Endothelial cell (in vitro differentiated cells): ENCODE results near the gene BBS2. TPM values are rescaled to one million over a fixed set of nuclear protein-coding genes. Genes with fewer than 3 reads are reported as not detected.

Source experiments
- DNase-seq: peaks from one replicate; pipeline ENCODE4 v3.0.0; 2021; ENCODE audit warnings: low spot score
- H3K27ac Mint-ChIP-seq: one replicate; pipeline ENCODE4 v1.8.0; 2021; ENCODE audit warnings: mixed read lengths, inconsistent platforms; ENCODE audit not compliant: unreplicated experiment
- H3K27me3 Mint-ChIP-seq: one replicate; pipeline ENCODE4 v1.8.0; 2021; ENCODE audit warnings: mild to moderate bottlenecking, moderate library complexity, mixed read lengths, inconsistent platforms; ENCODE audit not compliant: unreplicated experiment
- H3K36me3 Mint-ChIP-seq: one replicate; pipeline ENCODE4 v1.8.0; 2021; ENCODE audit warnings: mild to moderate bottlenecking, low read depth, mixed read lengths, inconsistent platforms; ENCODE audit not compliant: unreplicated experiment
- H3K4me1 Mint-ChIP-seq: one replicate; pipeline ENCODE4 v1.8.0; 2021; ENCODE audit warnings: mild to moderate bottlenecking, mixed read lengths, inconsistent platforms; ENCODE audit not compliant: unreplicated experiment
- H3K4me3 Mint-ChIP-seq: one replicate; pipeline ENCODE4 v1.8.0; 2021; ENCODE audit warnings: mild to moderate bottlenecking, mixed read lengths, inconsistent platforms; ENCODE audit not compliant: unreplicated experiment
- H3K9me3 Mint-ChIP-seq: one replicate; pipeline ENCODE4 v1.8.0; 2021; ENCODE audit warnings: mixed read lengths, inconsistent platforms; ENCODE audit not compliant: unreplicated experiment
- CTCF ChIP-seq: fragments of 200-600 bp; sonication (generic); IDR thresholded peaks from one replicate; pipeline ENCODE4 v1.5.0; 2021; ENCODE audit warnings: antibody characterized with exemption; ENCODE audit not compliant: unreplicated experiment
- total RNA-seq: library from RNA; stranded (reverse); fragmentation: NEBNext Ultra II Directional; extraction: Animal tissue kit (Norgen Biotek cat#: 25700); gene quantifications from one replicate; pipeline ENCODE4 v1.2.1, GENCODE V29; 2021; ENCODE audit not compliant: unreplicated experiment

BBS2 gene
- total RNA-seq, 1 donor from 2014 or later, result 37.5 TPM

- H3K4me3 Mint-ChIP-seq, result no peak overlapping the region
- H3K27ac Mint-ChIP-seq, result no peak overlapping the region
- no peak for TF ChIP-seq CTCF
- H3K4me1 Mint-ChIP-seq, result peaks cover 7% of the 10 kb centered on the region
- DNase-seq, result no peak
- H3K36me3 Mint-ChIP-seq, result no peaks in the 10 kb centered on the region
- peaks cover 7% of the 10 kb centered on the region for H3K27me3 Mint-ChIP-seq
- H3K9me3 Mint-ChIP-seq, result no peaks in the 10 kb centered on the region
Measured at GRCh38 chr16:56549744-56550385, 30.0 kb upstream of the BBS2 start.

- no peak for TF ChIP-seq CTCF
- no peaks in the 10 kb centered on the region for H3K9me3 Mint-ChIP-seq
- H3K4me3 Mint-ChIP-seq, result no peak overlapping the region
- no peaks in the 10 kb centered on the region for H3K36me3 Mint-ChIP-seq
- H3K27ac Mint-ChIP-seq, result no peak overlapping the region
- no peak for DNase-seq
- H3K4me1 Mint-ChIP-seq, result peaks cover 7% of the 10 kb centered on the region
- peaks cover 7% of the 10 kb centered on the region for H3K27me3 Mint-ChIP-seq
Measured at GRCh38 chr16:56549161-56549560, 29.3 kb upstream of the BBS2 start.

- Mint-ChIP-seq H3K27ac (no peak overlapping the region), H3K27me3 (peaks cover 4% of the 10 kb centered on the region), H3K36me3 (no peaks in the 10 kb centered on the region), H3K4me1 (peaks cover 7% of the 10 kb centered on the region), H3K4me3 (no peak overlapping the region), H3K9me3 (no peaks in the 10 kb centered on the region)
- no peak for DNase-seq
- TF ChIP-seq CTCF, result no peak
Measured at GRCh38 chr16:56547949-56548567, 28.2 kb upstream of the BBS2 start.

GRCh38 chr16:56547120-56547948, 27.5 kb upstream of the BBS2 start:
- no peak for DNase-seq
- H3K36me3 Mint-ChIP-seq, result no peaks in the 10 kb centered on the region
- H3K27ac Mint-ChIP-seq, result peak overlapping the region; percentile 24
- H3K9me3 Mint-ChIP-seq, result no peaks in the 10 kb centered on the region
- no peak overlapping the region for H3K4me3 Mint-ChIP-seq
- peaks cover 4% of the 10 kb centered on the region for H3K27me3 Mint-ChIP-seq
- no peak for TF ChIP-seq CTCF
- H3K4me1 Mint-ChIP-seq, result peaks cover 7% of the 10 kb centered on the region
